ACC112 (cell line): ENCODE results near the gene PRKG1.

Experiments
- H2AFZ ChIP-seq: fragments of 200-600 bp; sonication (generic); one replicate; pipeline ENCODE4 v1.6.0; 2017; ENCODE audit warnings: antibody characterized with exemption, low read length; ENCODE audit not compliant: unreplicated experiment
- H3K27ac ChIP-seq: fragments of 200-600 bp; sonication (generic); 2 replicates; pipeline ENCODE4 v1.5.1; 2014; ENCODE audit warnings: low read depth, mild to moderate bottlenecking, antibody characterized with exemption, low read length, moderate library complexity
- H3K27me3 ChIP-seq: fragments of 200-600 bp; sonication (generic); 2 replicates; pipeline ENCODE4 v1.6.1; 2014; ENCODE audit warnings: mild to moderate bottlenecking, antibody characterized with exemption, low read length, moderate library complexity, mixed read lengths; ENCODE audit not compliant: insufficient read depth
- H3K36me3 ChIP-seq: fragments of 200-600 bp; sonication (generic); 2 replicates; pipeline ENCODE4 v1.6.1; 2016; ENCODE audit warnings: mild to moderate bottlenecking, antibody characterized with exemption, low read length, moderate library complexity, mixed read lengths; ENCODE audit not compliant: insufficient read depth
- H3K4me1 ChIP-seq: fragments of 200-600 bp; sonication (generic); one replicate; pipeline ENCODE4 v1.6.1; 2016; ENCODE audit warnings: low read length, mixed read lengths; ENCODE audit not compliant: insufficient read depth, unreplicated experiment, control insufficient read depth
- H3K4me3 ChIP-seq: fragments of 200-600 bp; sonication (generic); 2 replicates; pipeline ENCODE4 v1.5.1; 2014; ENCODE audit warnings: mild to moderate bottlenecking, low read depth, low read length
- H3K79me2 ChIP-seq: fragments of 200-600 bp; sonication (generic); one replicate; pipeline ENCODE4 v1.6.0; 2016; ENCODE audit warnings: low read length; ENCODE audit not compliant: control insufficient read depth, unreplicated experiment, insufficient read depth

Gene PRKG1

GRCh38 chr10:52059089-52059488 is 984.8 kb downstream of the PRKG1 start:
- H3K27me3 ChIP-seq, result no peaks in the 10 kb centered on the region
- no peaks in the 10 kb centered on the region for H3K79me2 ChIP-seq
- H3K4me1 ChIP-seq, result peaks cover 4% of the 10 kb centered on the region
- no peaks in the 10 kb centered on the region for H3K36me3 ChIP-seq
- H2AFZ ChIP-seq, result no peak overlapping the region
- H3K27ac ChIP-seq, result no peak overlapping the region
- no peak overlapping the region for H3K4me3 ChIP-seq

- Histone ChIP-seq H3K27me3 (no peaks in the 10 kb centered on the region), H3K4me3 (no peak overlapping the region), H3K27ac (no peak overlapping the region), H3K79me2 (no peaks in the 10 kb centered on the region), H2AFZ (no peak overlapping the region), H3K36me3 (no peaks in the 10 kb centered on the region), H3K4me1 (peaks cover 4% of the 10 kb centered on the region)
These were observed 988.9 kb downstream of the PRKG1 start for GRCh38 chr10:52063159-52063558.

- H3K4me3 ChIP-seq, result no peak overlapping the region
- H3K36me3 ChIP-seq, result no peaks in the 10 kb centered on the region
- H3K27ac ChIP-seq, result no peak overlapping the region
- peaks cover 2% of the 10 kb centered on the region for H3K4me1 ChIP-seq
- H2AFZ ChIP-seq, result no peak overlapping the region
- no peaks in the 10 kb centered on the region for H3K27me3 ChIP-seq
- H3K79me2 ChIP-seq, result no peaks in the 10 kb centered on the region
These were observed 990.0 kb downstream of the PRKG1 start for GRCh38 chr10:52064084-52064845.

- Histone ChIP-seq H3K27me3 (no peaks in the 10 kb centered on the region), H3K4me3 (no peak overlapping the region), H2AFZ (no peak overlapping the region), H3K79me2 (no peaks in the 10 kb centered on the region), H3K36me3 (no peaks in the 10 kb centered on the region), H3K27ac (no peak overlapping the region), H3K4me1 (no peaks in the 10 kb centered on the region)
These were observed 992.1 kb downstream of the PRKG1 start for GRCh38 chr10:52066383-52066782.

GRCh38 chr10:52068485-52068884 is 994.2 kb downstream of the PRKG1 start:
- H3K79me2 ChIP-seq, result no peaks in the 10 kb centered on the region
- H3K4me3 ChIP-seq, result no peak overlapping the region
- no peak overlapping the region for H3K27ac ChIP-seq
- H3K36me3 ChIP-seq, result no peaks in the 10 kb centered on the region
- no peaks in the 10 kb centered on the region for H3K4me1 ChIP-seq
- H2AFZ ChIP-seq, result no peak overlapping the region
- no peaks in the 10 kb centered on the region for H3K27me3 ChIP-seq

GRCh38 chr10:52071814-52072213 is 997.5 kb downstream of the PRKG1 start:
- Histone ChIP-seq H3K4me3 (no peak overlapping the region), H3K27me3 (no peaks in the 10 kb centered on the region), H3K27ac (no peak overlapping the region), H3K4me1 (no peaks in the 10 kb centered on the region), H2AFZ (no peak overlapping the region), H3K36me3 (no peaks in the 10 kb centered on the region), H3K79me2 (no peaks in the 10 kb centered on the region)

- Histone ChIP-seq H2AFZ (no peak overlapping the region), H3K36me3 (no peaks in the 10 kb centered on the region), H3K4me1 (no peaks in the 10 kb centered on the region), H3K27me3 (no peaks in the 10 kb centered on the region), H3K79me2 (no peaks in the 10 kb centered on the region), H3K27ac (no peak overlapping the region), H3K4me3 (no peak overlapping the region)
These were observed 1000.3 kb downstream of the PRKG1 start for GRCh38 chr10:52074505-52075026.

GRCh38 chr10:52077814-52078213 is 1003.5 kb downstream of the PRKG1 start:
- Histone ChIP-seq H2AFZ (no peak overlapping the region), H3K36me3 (no peaks in the 10 kb centered on the region), H3K4me1 (no peaks in the 10 kb centered on the region), H3K27ac (no peak overlapping the region), H3K27me3 (no peaks in the 10 kb centered on the region), H3K4me3 (no peak overlapping the region), H3K79me2 (no peaks in the 10 kb centered on the region)

GRCh38 chr10:52078397-52078937 is 1004.2 kb downstream of the PRKG1 start:
- Histone ChIP-seq H3K27ac (no peak overlapping the region), H3K79me2 (no peaks in the 10 kb centered on the region), H3K36me3 (no peaks in the 10 kb centered on the region), H3K4me3 (no peak overlapping the region), H3K4me1 (no peaks in the 10 kb centered on the region), H3K27me3 (no peaks in the 10 kb centered on the region), H2AFZ (no peak overlapping the region)

- no peak overlapping the region for H3K4me3 ChIP-seq
- H3K27ac ChIP-seq, result no peak overlapping the region
- H3K27me3 ChIP-seq, result no peaks in the 10 kb centered on the region
- H3K4me1 ChIP-seq, result no peaks in the 10 kb centered on the region
- H3K79me2 ChIP-seq, result no peaks in the 10 kb centered on the region
- no peaks in the 10 kb centered on the region for H3K36me3 ChIP-seq
- no peak overlapping the region for H2AFZ ChIP-seq
These were observed 1008.0 kb downstream of the PRKG1 start for GRCh38 chr10:52082307-52082706.

- no peak overlapping the region for H2AFZ ChIP-seq
- H3K36me3 ChIP-seq, result no peaks in the 10 kb centered on the region
- H3K27me3 ChIP-seq, result no peaks in the 10 kb centered on the region
- H3K4me3 ChIP-seq, result no peak overlapping the region
- no peak overlapping the region for H3K27ac ChIP-seq
- H3K4me1 ChIP-seq, result no peaks in the 10 kb centered on the region
- no peaks in the 10 kb centered on the region for H3K79me2 ChIP-seq
These were observed 1009.1 kb downstream of the PRKG1 start for GRCh38 chr10:52083422-52083821.
